Ovary (tissue), 3 donors: ENCODE results near the gene HS6ST3.

ENCODE experiments used
- POLR2A ChIP-seq: fragments of 450-650 bp; IDR thresholded peaks from one replicate; pipeline ENCODE4 v1.6.1; 2017; ENCODE audit warnings: antibody characterized with exemption, mild to moderate bottlenecking, moderate library complexity
- TF ChIP-seq, protein P1 (sequence below), 3 donors: fragments of 450-650 bp in 2 of 3; fragments of 200-600 bp in 1 of 3; IDR thresholded peaks; one replicate each; pipeline versions ENCODE4 v1.5.1 to v1.8.0; 2016 to 2022; ENCODE audit warnings: antibody characterized with exemption in 3 of 3, mild to moderate bottlenecking in 1 of 3
- donor health status: DM: no; HTN: no; CAD: no.

DNA sequence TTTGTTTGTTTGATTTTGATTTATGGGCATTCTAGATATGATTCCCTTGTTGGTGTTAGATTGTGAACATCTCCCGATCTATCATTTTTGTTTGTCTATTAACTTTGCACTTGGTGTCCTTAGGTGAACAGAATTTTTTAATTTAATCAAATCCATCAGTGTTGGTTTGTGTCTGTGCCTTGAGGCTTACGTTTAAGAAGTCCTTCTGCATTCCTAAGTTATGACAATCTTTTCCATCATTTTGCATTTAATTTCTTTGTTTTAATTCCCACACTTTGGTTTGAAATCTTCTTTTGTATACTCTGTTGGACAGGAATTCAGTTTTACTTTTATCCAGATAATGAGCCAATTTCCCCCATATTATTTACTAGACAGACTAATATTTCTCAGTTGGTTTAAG, 421.7 kb downstream of the HS6ST3 start:
- TF ChIP-seq, protein P1, sequence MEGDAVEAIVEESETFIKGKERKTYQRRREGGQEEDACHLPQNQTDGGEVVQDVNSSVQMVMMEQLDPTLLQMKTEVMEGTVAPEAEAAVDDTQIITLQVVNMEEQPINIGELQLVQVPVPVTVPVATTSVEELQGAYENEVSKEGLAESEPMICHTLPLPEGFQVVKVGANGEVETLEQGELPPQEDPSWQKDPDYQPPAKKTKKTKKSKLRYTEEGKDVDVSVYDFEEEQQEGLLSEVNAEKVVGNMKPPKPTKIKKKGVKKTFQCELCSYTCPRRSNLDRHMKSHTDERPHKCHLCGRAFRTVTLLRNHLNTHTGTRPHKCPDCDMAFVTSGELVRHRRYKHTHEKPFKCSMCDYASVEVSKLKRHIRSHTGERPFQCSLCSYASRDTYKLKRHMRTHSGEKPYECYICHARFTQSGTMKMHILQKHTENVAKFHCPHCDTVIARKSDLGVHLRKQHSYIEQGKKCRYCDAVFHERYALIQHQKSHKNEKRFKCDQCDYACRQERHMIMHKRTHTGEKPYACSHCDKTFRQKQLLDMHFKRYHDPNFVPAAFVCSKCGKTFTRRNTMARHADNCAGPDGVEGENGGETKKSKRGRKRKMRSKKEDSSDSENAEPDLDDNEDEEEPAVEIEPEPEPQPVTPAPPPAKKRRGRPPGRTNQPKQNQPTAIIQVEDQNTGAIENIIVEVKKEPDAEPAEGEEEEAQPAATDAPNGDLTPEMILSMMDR (IDR thresholded peaks at IDR 0.05) = no peak
- no peak for TF ChIP-seq POLR2A
